ENCODE data around the gene GP1BB.

GP1BB gene

DNA sequence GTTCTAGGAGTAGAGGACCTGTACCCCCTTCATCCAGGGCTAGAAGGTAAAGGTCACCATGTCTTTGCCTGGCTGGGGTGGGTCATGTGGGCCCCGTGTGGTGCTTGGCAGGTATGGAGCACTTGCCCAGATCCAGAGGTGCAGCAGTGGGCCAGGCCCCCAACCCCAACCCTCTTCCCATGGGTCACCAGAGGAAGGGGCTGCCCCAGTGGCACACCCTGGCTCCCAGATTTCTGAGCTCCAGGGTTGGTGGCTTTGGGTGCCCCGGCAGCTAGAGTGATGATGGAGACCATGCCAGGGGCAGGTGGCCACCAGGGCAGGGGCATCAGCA, 2.4 kb upstream of the GP1BB start:
- no peak for DNase-seq (ENCODE audit: extremely low spot score)
- TF ChIP-seq ARNT (IDR thresholded peaks at IDR 0.05) (no peak), FOXM1 (IDR thresholded peaks at IDR 0.05; ENCODE audit: borderline replicate concordance) (no peak), SP1 (IDR thresholded peaks at IDR 0.05) (no peak), NFRKB (IDR thresholded peaks at IDR 0.05) (no peak)
- ChIA-PET POLR2A (no interaction called here), CTCF (interaction anchor here (1.6 kb wide), 1 partner anchor 9 kb away, joined by 5 read pairs; no protein-coding TSS in a partner anchor)

- TF ChIP-seq LEF1 (IDR thresholded peaks at IDR 0.05; ENCODE audit: borderline replicate concordance): no peak
- no peak for TF ChIP-seq SP1 (IDR thresholded peaks at IDR 0.05)
- TF ChIP-seq L3MBTL2 (conservative IDR thresholded peaks at IDR 0.05): no peak
- TF ChIP-seq PKNOX1 (IDR thresholded peaks at IDR 0.05): no peak
- no peak for TF ChIP-seq FOXM1 (IDR thresholded peaks at IDR 0.05; ENCODE audit: borderline replicate concordance)
- no peak for TF ChIP-seq BHLHE40 (IDR thresholded peaks at IDR 0.05; ENCODE audit: borderline replicate concordance)
- no peak for TF ChIP-seq SUZ12 (IDR thresholded peaks at IDR 0.05)
- TF ChIP-seq CTBP1 (IDR thresholded peaks at IDR 0.05; ENCODE audit: borderline replicate concordance): no peak
- no peak for DNase-seq (ENCODE audit: extremely low spot score)
- POLR2A ChIA-PET: no interaction called here
- CTCF ChIA-PET: interaction anchor here (1.6 kb wide), 1 partner anchor 9 kb away, joined by 5 read pairs; no protein-coding TSS in a partner anchor
These were observed 1.8 kb upstream of the GP1BB start for GRCh38 chr22:19721330-19722177.

DNA sequence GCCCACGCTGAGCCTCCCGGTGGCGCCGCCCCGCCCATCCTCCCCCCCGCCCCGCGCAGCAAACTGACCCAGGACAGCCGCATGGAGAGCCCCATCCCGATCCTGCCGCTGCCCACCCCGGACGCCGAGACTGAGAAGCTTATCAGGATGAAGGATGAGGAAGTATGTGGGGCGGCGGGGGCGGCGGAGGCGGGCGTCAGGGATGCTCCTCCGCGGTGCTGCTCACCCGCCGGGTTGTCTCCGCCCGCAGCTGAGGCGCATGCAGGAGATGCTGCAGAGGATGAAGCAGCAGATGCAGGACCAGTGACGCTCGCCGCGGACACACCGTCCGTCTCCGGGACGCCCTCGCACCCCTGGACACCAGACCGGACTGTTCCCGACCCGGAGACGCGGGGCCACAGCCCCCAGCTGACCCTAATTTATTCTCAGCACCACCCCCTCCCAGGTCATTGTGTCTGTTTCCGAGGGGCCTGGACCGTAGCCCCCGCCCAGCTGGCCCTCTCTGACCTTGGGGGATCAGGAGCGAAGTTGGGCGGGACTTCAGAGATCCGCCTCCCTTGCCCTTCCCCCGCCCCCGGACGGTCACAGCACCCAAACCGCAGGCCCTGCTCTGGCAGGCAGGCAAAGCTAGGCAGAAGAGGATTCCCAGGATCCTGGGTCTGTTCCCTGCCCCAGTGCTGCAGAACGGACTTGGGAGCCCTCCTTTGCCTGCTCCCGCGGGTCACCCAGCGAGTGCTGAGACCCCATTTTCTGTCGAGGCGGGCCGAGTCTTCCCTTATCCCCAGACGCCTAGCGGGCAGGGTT, 959 bp upstream of the GP1BB start:
- TF ChIP-seq FOXK2 (IDR thresholded peaks at IDR 0.05) (no peak), L3MBTL2 (conservative IDR thresholded peaks at IDR 0.05) (no peak)
- no peak for DNase-seq (ENCODE audit: extremely low spot score)
- ChIA-PET POLR2A (no interaction called here), CTCF (no interaction called here)

GRCh38 chr22:19722982-19723231, 432 bp upstream of the GP1BB start:
- TF ChIP-seq CTBP1 (IDR thresholded peaks at IDR 0.05; ENCODE audit: borderline replicate concordance): no peak
- TF ChIP-seq FOXM1 (IDR thresholded peaks at IDR 0.05; ENCODE audit: borderline replicate concordance): no peak
- no peak for TF ChIP-seq FOXA1 (IDR thresholded peaks at IDR 0.05)
- no peak for TF ChIP-seq HDGF (IDR thresholded peaks at IDR 0.05; ENCODE audit: borderline replicate concordance)
- TF ChIP-seq FOXK2 (IDR thresholded peaks at IDR 0.05): no peak
- no peak for TF ChIP-seq SUZ12 (IDR thresholded peaks at IDR 0.05)
- TF ChIP-seq TARDBP (IDR thresholded peaks at IDR 0.05): no peak
- TF ChIP-seq BHLHE40 (IDR thresholded peaks at IDR 0.05; ENCODE audit: borderline replicate concordance): no peak
- TF ChIP-seq ZNF384 (IDR thresholded peaks at IDR 0.05): no peak
- TF ChIP-seq ELF4 (IDR thresholded peaks at IDR 0.05): no peak
- TF ChIP-seq ARNT (IDR thresholded peaks at IDR 0.05): no peak
- TF ChIP-seq NFRKB (IDR thresholded peaks at IDR 0.05): no peak
- DNase-seq (ENCODE audit: extremely low spot score): no peak
- CTCF ChIA-PET: interaction anchor here (1.0 to 1.2 kb wide), 2 partner anchors 43 to 181 kb away, joined by 4 read pairs; no protein-coding TSS in a partner anchor
- POLR2A ChIA-PET: no interaction called here

DNA sequence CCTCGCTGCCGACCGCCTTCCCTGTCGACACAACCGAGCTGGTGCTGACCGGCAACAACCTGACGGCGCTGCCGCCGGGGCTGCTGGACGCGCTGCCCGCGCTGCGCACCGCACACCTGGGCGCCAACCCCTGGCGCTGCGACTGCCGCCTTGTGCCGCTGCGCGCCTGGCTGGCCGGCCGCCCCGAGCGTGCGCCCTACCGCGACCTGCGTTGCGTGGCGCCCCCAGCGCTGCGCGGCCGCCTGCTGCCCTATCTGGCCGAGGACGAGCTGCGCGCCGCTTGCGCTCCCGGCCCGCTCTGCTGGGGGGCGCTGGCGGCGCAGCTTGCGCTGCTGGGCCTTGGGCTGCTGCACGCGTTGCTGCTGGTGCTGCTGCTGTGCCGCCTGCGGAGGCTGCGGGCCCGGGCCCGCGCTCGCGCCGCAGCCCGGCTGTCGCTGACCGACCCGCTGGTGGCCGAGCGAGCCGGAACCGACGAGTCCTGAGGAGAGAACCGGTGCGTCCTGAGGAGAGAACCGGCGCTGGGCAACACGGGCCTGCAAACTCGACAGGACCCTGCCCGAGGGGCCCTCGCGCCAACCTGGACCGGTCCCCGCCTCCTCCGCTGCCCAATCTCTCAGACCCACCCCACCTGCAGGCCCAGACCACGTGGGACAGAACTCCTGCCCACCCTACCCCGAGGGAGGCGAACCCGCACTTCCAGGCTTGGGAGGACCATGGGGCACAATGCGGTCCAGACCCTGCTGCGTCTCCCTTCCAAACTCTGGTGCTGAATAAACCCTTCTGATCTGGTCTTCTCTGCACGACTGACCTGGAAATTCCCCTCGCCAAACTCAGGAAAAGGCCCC, 866 bp downstream of the GP1BB start:
- peak; percentile 92 for DNase-seq (ENCODE audit: extremely low spot score)
- POLR2A ChIA-PET: interaction anchor here (0.7 to 1.3 kb wide), 7 partner anchors 11 to 217 kb away, joined by 3 to 5 read pairs (median 3); partner anchors contain the start of genes COMT and TXNRD2

More for the DNA sequence above, 866 bp downstream of the GP1BB start:
- CTCF ChIA-PET: interaction anchor here (0.7 to 1.4 kb wide), 12 partner anchors 11 to 289 kb away, joined by 3 to 8 read pairs (median 4); no protein-coding TSS in a partner anchor
- TF ChIP-seq L3MBTL2 (conservative IDR thresholded peaks at IDR 0.05): no peak
- peak; percentile 91; the same call in 1 of the 2 replicates for TF ChIP-seq LEF1 (IDR thresholded peaks at IDR 0.05; ENCODE audit: borderline replicate concordance)
- no peak for TF ChIP-seq SUZ12 (IDR thresholded peaks at IDR 0.05)
- no peak for TF ChIP-seq PKNOX1 (IDR thresholded peaks at IDR 0.05)
- no peak for TF ChIP-seq CTBP1 (IDR thresholded peaks at IDR 0.05; ENCODE audit: borderline replicate concordance)
- no peak for TF ChIP-seq SP1 (IDR thresholded peaks at IDR 0.05)
- TF ChIP-seq NFRKB (IDR thresholded peaks at IDR 0.05): no peak
- no peak for TF ChIP-seq FOXK2 (IDR thresholded peaks at IDR 0.05)
- TF ChIP-seq HDGF (IDR thresholded peaks at IDR 0.05; ENCODE audit: borderline replicate concordance): no peak
- TF ChIP-seq ARNT (IDR thresholded peaks at IDR 0.05): peak; percentile 77
- no peak for TF ChIP-seq TARDBP (IDR thresholded peaks at IDR 0.05)
- no peak for TF ChIP-seq BHLHE40 (IDR thresholded peaks at IDR 0.05; ENCODE audit: borderline replicate concordance)
- no peak for TF ChIP-seq ZNF384 (IDR thresholded peaks at IDR 0.05)
- no peak for TF ChIP-seq ELF4 (IDR thresholded peaks at IDR 0.05)
- TF ChIP-seq FOXM1 (IDR thresholded peaks at IDR 0.05; ENCODE audit: borderline replicate concordance): peak; percentile 61; the same call in 1 of the 2 replicates
- TF ChIP-seq FOXA1 (IDR thresholded peaks at IDR 0.05): no peak

Data from HEK293T (cell line).